Astrocyte of the cerebellum (primary cell): Measurements from ENCODE around the gene POLD2.

Source experiments
- DNase-seq: peaks from one replicate; pipeline ENCODE4 v3.0.0-alpha.2; 2011; ENCODE audit warnings: low read depth
- H3K4me3 ChIP-seq: 2 replicates; pipeline ENCODE4 v1.5.1; 2011; ENCODE audit warnings: mild to moderate bottlenecking, low read depth, low read length, moderate library complexity
- in situ Hi-C: cut with HindIII; loops from 2 replicates; pipeline ENCODE4 v1.10.0; 2017; ENCODE audit warnings: low sequenced_read_pairs
- TF ChIP-seq, protein P1 (sequence below): IDR thresholded peaks from 2 replicates; pipeline ENCODE4 v1.5.1; 2012; ENCODE audit warnings: low read length, low read depth, moderate library complexity, mild to moderate bottlenecking; ENCODE audit errors: missing control alignments

POLD2 gene

DNA sequence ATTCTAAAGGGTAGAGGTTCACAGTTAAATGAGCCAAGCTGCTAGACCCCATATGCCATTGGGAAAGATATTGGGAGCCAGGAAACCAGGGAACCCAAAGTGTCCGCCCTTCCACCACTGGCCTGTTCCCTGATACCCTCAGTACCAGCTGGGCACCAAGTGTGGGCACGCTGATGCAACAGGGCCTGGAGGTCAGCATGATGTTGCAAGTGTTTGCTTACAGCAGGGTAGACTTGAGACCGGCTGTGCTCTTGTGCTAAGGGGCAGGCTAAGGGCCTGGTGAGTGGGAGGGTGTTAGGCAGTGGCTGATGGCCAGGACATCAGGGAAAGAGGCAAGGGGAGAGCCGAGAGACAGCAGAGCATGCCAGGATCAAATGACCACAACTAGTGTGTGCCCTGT is 38.8 kb upstream of the POLD2 start:
- TF ChIP-seq, protein P1, sequence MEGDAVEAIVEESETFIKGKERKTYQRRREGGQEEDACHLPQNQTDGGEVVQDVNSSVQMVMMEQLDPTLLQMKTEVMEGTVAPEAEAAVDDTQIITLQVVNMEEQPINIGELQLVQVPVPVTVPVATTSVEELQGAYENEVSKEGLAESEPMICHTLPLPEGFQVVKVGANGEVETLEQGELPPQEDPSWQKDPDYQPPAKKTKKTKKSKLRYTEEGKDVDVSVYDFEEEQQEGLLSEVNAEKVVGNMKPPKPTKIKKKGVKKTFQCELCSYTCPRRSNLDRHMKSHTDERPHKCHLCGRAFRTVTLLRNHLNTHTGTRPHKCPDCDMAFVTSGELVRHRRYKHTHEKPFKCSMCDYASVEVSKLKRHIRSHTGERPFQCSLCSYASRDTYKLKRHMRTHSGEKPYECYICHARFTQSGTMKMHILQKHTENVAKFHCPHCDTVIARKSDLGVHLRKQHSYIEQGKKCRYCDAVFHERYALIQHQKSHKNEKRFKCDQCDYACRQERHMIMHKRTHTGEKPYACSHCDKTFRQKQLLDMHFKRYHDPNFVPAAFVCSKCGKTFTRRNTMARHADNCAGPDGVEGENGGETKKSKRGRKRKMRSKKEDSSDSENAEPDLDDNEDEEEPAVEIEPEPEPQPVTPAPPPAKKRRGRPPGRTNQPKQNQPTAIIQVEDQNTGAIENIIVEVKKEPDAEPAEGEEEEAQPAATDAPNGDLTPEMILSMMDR, result no peak
- in situ Hi-C loops, result no loop called here
- DNase-seq, result no peak

DNA sequence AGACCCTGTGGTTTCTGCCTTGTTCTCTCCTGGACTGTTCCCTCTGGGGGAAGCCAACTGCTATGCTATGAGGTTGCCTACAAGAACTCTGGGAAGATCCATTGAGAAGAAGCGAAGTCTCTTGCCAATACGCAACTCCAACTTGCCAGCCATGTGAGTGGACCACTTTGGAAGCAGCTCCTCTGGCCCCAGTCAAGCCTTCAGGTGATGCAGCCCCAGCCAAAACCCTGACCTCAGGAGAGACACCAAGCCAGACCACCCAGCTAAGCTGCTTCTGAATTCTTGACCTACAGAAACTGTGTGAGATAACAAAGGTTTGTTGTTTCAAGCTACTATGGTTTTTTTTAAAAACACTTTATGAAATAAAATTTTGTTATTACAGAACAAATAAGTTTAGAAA is 38.0 kb upstream of the POLD2 start:
- TF ChIP-seq, protein P1, result no peak
- DNase-seq, result no peak
- in situ Hi-C loops, result no loop called here
- no peak overlapping the region for H3K4me3 ChIP-seq

More for the DNA sequence above, 38.8 kb upstream of the POLD2 start:
- no peak overlapping the region for H3K4me3 ChIP-seq

- TF ChIP-seq, protein P1, result no peak
- no peak for DNase-seq
- in situ Hi-C loops, result loop anchor here (5.0 kb wide), 1 partner anchor 52 kb away; no protein-coding TSS in a partner anchor
These were observed 36.7 kb upstream of the POLD2 start for GRCh38 chr7:44159824-44160630.

DNA sequence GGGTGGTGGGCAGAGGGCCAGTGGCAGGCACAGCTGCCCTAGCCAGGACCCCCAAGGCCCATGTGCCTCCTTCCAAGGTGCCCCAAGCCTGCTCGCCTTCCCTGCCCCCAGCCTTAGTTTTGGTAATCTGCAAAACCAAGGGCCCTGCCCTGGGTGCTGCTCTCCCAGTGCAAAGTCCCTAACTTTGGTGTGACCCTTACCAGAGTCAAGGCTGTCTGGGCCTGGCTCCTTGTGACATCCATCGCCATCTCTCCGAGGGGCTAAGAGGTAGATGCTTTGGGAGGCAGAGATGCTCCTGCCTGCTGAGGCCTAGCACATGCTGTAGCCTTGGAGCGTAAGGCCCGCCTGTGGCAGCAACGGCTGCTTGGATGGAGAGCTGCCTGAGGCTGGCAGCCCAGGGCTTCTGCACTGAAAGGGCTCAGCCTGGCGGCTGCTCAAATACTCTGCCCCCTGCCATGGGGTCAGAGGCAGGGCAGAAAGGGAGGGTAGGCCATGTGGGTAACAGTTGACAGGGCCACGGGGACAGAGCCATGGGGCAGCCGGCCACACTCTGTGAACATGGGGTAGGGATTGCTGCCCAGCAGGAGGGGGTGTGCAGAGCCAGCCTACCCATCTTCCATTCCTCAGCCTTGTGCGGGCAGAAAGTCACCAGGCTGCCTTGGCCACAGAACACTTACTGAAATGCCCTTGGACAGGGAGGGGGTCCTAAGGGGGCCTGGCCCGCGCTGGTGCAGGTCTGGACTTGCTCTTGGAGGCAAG is 35.7 kb upstream of the POLD2 start:
- no peak overlapping the region for H3K4me3 ChIP-seq
- DNase-seq, result no peak
- TF ChIP-seq, protein P1, result no peak
- in situ Hi-C loops, result loop anchor here (5.0 kb wide), 1 partner anchor 53 kb away; no protein-coding TSS in a partner anchor

More at GRCh38 chr7:44159824-44160630, 36.7 kb upstream of the POLD2 start:
- H3K4me3 ChIP-seq, result no peak overlapping the region

DNA sequence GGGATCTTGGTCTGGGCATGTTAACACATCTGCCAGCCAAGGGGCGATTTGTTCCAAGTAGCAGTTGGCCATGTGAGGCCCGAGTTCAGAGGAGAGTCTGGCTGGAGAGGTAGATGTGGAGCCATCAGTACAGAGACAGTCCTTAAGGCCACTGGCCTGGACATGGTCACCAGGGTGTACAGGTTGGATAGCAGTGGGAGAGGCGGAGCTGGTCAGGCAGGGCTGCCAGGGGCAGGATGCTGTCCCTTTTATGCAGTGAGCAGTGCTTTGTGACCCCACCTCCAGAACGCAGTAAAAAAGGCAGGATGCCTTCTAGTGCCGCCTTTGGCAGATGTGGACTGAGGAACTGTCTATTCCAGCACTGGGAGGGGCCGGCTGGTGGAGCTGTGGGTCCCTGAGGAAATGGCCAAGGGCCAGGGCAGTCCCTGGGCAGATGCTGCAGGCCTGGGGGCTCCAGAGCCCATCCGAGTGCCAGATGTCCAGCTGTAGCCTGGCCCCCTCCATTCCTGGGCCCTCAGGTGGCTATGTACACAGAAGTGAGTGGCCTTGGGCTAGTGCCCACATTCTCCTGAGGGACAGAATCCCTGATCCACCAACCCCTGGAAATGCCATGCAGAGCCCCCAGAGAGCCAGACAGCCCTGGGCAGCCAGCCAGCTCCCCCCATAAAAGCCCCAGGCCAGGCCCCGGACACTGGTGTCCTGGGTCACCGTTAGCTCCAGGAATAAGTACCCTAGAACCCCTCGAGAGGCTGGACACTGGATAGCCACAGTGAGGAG is 34.9 kb upstream of the POLD2 start:
- TF ChIP-seq, protein P1, result no peak
- DNase-seq, result no peak
- no peak overlapping the region for H3K4me3 ChIP-seq
- in situ Hi-C loops, result loop anchor here (5.0 kb wide), 1 partner anchor 54 kb away; no protein-coding TSS in a partner anchor
